ENCODE measurements around the gene IER2. TPM values are rescaled to one million over a fixed set of nuclear protein-coding genes. Genes with fewer than 3 reads are reported as not detected.

Gene IER2
- total and polyA plus RNA-seq, 2 of the 4 experiments (the other 2 are of a cell fraction), result 7.7 to 102 TPM

DNA sequence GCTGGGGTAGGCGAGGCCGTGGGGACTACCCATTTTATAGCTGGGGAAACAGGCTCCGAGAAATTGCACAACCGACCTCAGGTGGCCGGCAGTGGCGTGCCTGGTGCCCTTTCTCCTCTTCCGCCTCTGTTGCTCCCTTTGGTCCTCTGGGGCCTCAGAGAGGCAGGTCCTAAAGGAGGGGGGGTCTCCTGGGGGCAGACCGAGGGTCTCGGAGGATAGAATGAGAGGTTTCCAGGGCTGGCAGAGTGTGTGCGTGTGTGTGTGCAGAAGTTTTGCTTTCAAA, 11.4 kb upstream of the IER2 start:
- Histone ChIP-seq H3K27ac (ENCODE audit: insufficient read depth, low read length) (no peak overlapping the region), H3K9me1 (ENCODE audit: insufficient read depth, low read length) (peaks cover 1% of the 10 kb centered on the region), H3K9me3 (ENCODE audit: control insufficient read depth, insufficient read depth, low read length) (no peaks in the 10 kb centered on the region), H3K9ac (ENCODE audit: low read depth, low read length) (no peak overlapping the region), H3K56ac (ENCODE audit: extremely low read depth, insufficient read depth, low read length) (no peak overlapping the region), H4K91ac (ENCODE audit: insufficient read depth, low read depth, low read length) (no peak overlapping the region), H3K4me3 (ENCODE audit: insufficient read depth, low read depth, low read length) (no peak overlapping the region), H4K20me1 (ENCODE audit: insufficient read depth, low read length) (peaks cover 37% of the 10 kb centered on the region), H2BK15ac (ENCODE audit: low read depth, low read length) (no peak overlapping the region), H3K79me1 (ENCODE audit: low read depth in 1 of 2, low read length in 2 of 2) (peaks cover 18 to 66% of the 10 kb centered on the region in 2 experiments; a peak in 3 of 4 replicates), H2BK120ac (ENCODE audit: low read depth, low read length) (no peak overlapping the region), H2AFZ (replicated peaks; ENCODE audit: low read length, poor library complexity) (no peak overlapping the region), H2AK5ac (ENCODE audit: low read depth, low read length) (no peak overlapping the region), H3K18ac (ENCODE audit: low read depth, low read length) (no peak overlapping the region), H4K8ac (ENCODE audit: low read depth in 2 of 2, low read length in 2 of 2) (no peak overlapping the region), H3K23ac (ENCODE audit: low read depth, low read length) (no peak overlapping the region), H2BK20ac (ENCODE audit: low read depth, low read length) (no peak overlapping the region), H4K5ac (ENCODE audit: low read depth, low read length) (no peak overlapping the region), H3K14ac (replicated peaks; ENCODE audit: low read depth, low read length) (no peak overlapping the region), H3K4ac (ENCODE audit: low read depth, low read length) (no peak overlapping the region), H2BK5ac (ENCODE audit: low read depth, low read length, poor library complexity, severe bottlenecking) (no peak overlapping the region), H2AK9ac (replicated peaks; ENCODE audit: low read depth, low read length, poor library complexity) (no peak overlapping the region), H3K4me2 (ENCODE audit: low read depth, low read length) (no peak overlapping the region), H3K27me3 (ENCODE audit: control insufficient read depth, insufficient read depth, low read length) (no peaks in the 10 kb centered on the region), H3K36me3 (ENCODE audit: control insufficient read depth, insufficient read depth, low read length) (peaks cover 45% of the 10 kb centered on the region), H3K4me1 (ENCODE audit: control insufficient read depth, insufficient read depth, low read length) (peaks cover 2% of the 10 kb centered on the region; the same call in 1 of the 2 replicates)
- ChIA-PET CTCF (no interaction called here), POLR2A (ENCODE audit: unreplicated experiment) (no interaction called here)
- intact Hi-C loops (cut with micrococcal nuclease) (no loop called here), dilution Hi-C loops (cut with HindIII; ENCODE audit: low sequenced_read_pairs, unreplicated experiment) (no loop called here), in situ Hi-C loops (cut with MboI; ENCODE audit: low sequenced_read_pairs) (no loop called here)
- TF ChIP-seq FOS (IDR thresholded peaks at IDR 0.05; ENCODE audit: low read depth, low read length) (no peak), SMC3 (IDR thresholded peaks at IDR 0.05; ENCODE audit: low read depth, low read length) (no peak), MAZ (IDR thresholded peaks at IDR 0.05; ENCODE audit: borderline replicate concordance, low read depth, low read length) (no peak), NFE2L2 (IDR thresholded peaks at IDR 0.05; ENCODE audit: low read depth, low read length) (no peak), CEBPB (IDR thresholded peaks at IDR 0.05; ENCODE audit: low read depth, low read length) (no peak), BHLHE40 (IDR thresholded peaks at IDR 0.05; ENCODE audit: low read depth, low read length) (no peak), RAD21 (IDR thresholded peaks at IDR 0.05; ENCODE audit: low read length) (no peak), RCOR1 (IDR thresholded peaks at IDR 0.05; ENCODE audit: insufficient replicate concordance, low read length) (no peak), CHD1 (IDR thresholded peaks at IDR 0.05; ENCODE audit: low read depth, low read length) (no peak), RFX5 (IDR thresholded peaks at IDR 0.05; ENCODE audit: low read depth, low read length) (no peak), MAFK (IDR thresholded peaks at IDR 0.05; ENCODE audit: low read depth, low read length) (no peak)
- TF ChIP-seq, protein P1, sequence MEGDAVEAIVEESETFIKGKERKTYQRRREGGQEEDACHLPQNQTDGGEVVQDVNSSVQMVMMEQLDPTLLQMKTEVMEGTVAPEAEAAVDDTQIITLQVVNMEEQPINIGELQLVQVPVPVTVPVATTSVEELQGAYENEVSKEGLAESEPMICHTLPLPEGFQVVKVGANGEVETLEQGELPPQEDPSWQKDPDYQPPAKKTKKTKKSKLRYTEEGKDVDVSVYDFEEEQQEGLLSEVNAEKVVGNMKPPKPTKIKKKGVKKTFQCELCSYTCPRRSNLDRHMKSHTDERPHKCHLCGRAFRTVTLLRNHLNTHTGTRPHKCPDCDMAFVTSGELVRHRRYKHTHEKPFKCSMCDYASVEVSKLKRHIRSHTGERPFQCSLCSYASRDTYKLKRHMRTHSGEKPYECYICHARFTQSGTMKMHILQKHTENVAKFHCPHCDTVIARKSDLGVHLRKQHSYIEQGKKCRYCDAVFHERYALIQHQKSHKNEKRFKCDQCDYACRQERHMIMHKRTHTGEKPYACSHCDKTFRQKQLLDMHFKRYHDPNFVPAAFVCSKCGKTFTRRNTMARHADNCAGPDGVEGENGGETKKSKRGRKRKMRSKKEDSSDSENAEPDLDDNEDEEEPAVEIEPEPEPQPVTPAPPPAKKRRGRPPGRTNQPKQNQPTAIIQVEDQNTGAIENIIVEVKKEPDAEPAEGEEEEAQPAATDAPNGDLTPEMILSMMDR (conservative IDR thresholded peaks at IDR 0.05; ENCODE audit: low read depth, low read length), result no peak
- WGBS, 2 experiments (ENCODE audit: extremely low coverage in 2 of 2, insufficient read length in 1 of 2), result 100% methylated on average over 2 of the region's 10 CpGs; no CpG with 5 or more reads in 1 of the 2 experiments
- ATAC-seq (ENCODE audit: low read depth), result no peak
- DNase-seq, result no peak
- no TSS peak for BruUV-seq (replicated peaks)

Measured in IMR-90 (cell line).